Activated T-cell treated with anti-CD3 and anti-CD28 coated beads, Interleukin-2, amount 50 U/mL, for 4 hours (primary cell): ENCODE results near the gene ZNF655. TPM values are rescaled to one million over a fixed set of nuclear protein-coding genes. Genes with fewer than 3 reads are reported as not detected.
"Not testable (repeated sequence)": the region's sequence is repeated elsewhere in the genome, so short reads cannot be mapped to it uniquely, and the experiment has no call there.

Experiments used
- ATAC-seq, 2 donors: fragments of 200-7000 bp; cut with Tn5 transposase; one replicate each; pipeline ENCODE4 v1.10.0; 2021
- DNase-seq: peaks from one replicate; pipeline ENCODE4 v3.0.0-alpha.2; 2020
- H3K27me3 Mint-ChIP-seq: one replicate; pipeline ENCODE4 v1.8.0; 2021; ENCODE audit warnings: low read depth, mixed read lengths
- H3K36me3 Mint-ChIP-seq: one replicate; pipeline ENCODE4 v1.8.0; 2022; ENCODE audit warnings: mixed read lengths; ENCODE audit not compliant: insufficient read depth
- H3K4me1 Mint-ChIP-seq: one replicate; pipeline ENCODE4 v1.8.0; 2021; ENCODE audit warnings: low read depth, mixed read lengths
- H3K4me3 Mint-ChIP-seq: one replicate; pipeline ENCODE4 v1.8.0; 2021; ENCODE audit warnings: mild to moderate bottlenecking, moderate library complexity, mixed read lengths
- H3K9me3 Mint-ChIP-seq: one replicate; pipeline ENCODE4 v1.8.0; 2021; ENCODE audit warnings: mixed read lengths
- total RNA-seq, 3 donors: library from RNA; stranded (reverse); gene quantifications; one replicate each; pipeline ENCODE4 v1.2.1, GENCODE V29; 2021

The ZNF655 gene
- total RNA-seq, 3 donors from 2014 or later, result 52.5 to 61.6 (median 59.2) TPM

DNA sequence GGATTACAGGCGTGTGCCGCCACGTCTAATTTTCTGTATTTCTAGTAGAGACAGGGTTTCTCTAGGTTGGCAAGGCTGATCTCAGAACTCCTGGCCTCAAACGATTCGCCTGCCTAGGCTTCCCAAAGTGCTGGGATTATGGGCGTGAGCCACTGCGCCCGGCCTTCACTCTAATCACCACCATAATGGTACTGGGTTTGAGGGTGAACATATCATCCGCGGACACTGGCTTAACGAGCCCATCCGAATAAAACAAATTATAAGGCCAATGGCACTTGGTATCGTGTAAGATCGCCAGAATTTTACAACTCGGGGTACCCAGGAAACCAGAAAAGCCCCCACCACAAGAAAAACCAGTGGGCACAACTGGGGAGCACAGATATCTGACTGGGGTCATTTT, 7.1 kb upstream of the ZNF655 start:
- peaks cover 15% of the 10 kb centered on the region for H3K36me3 Mint-ChIP-seq
- H3K4me3 Mint-ChIP-seq, result peak overlapping the region; percentile 91
- DNase-seq, result no peak
- H3K4me1 Mint-ChIP-seq, result peaks cover 28% of the 10 kb centered on the region
- peak in 1 of 2 donors; percentile 3 for ATAC-seq
- H3K27me3 Mint-ChIP-seq, result no peaks in the 10 kb centered on the region
- H3K9me3 Mint-ChIP-seq, result peaks cover 7% of the 10 kb centered on the region

DNA sequence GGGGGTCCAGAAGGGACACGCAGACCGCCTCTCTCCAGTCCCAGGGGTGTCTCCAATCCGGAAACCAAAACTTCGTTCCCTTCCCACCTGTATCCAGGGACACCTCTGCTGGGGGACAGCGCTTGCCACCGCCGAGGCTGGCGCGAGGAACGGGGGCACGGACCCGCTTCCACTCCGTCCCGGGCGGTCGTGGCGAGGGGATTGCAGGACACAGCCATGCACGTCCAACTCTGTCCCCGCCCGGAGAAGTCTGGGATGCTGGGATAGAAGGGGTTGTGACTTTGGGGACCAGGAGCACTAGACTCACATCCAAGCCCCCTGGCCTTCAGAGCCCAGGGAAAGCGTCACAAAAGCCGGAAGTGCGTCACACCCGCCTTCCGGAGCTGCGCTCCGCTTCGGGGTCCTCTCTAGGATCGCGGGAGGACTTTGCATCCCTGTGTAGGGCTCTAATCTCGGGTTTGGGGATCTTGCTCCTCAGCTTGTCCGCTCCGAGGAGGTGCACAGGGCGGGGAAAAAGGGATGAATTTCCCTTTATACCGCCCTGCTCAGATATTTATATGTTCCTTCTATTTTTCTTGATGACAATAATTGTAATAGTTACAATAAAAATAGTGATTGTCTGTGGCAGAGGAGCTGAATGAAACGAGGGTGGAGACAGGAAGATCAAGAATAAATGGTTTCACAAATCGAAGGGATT, 6.5 kb upstream of the ZNF655 start, which contains the start of gene FAM200A:
Gene FAM200A, minus strand, starts transcription at position 348 of the 697 bp plus-strand sequence. CDS start 3,707 bp downstream, outside the sequence.
- peaks cover 30% of the 10 kb centered on the region for H3K4me1 Mint-ChIP-seq
- peak within 1 kb of the TSS; percentile 91 for H3K4me3 Mint-ChIP-seq
- no peaks in the 10 kb centered on the region for H3K27me3 Mint-ChIP-seq
- H3K9me3 Mint-ChIP-seq, result peaks cover 7% of the 10 kb centered on the region
- H3K36me3 Mint-ChIP-seq, result peaks cover 15% of the 10 kb centered on the region
- DNase-seq (peak; percentile 79), ATAC-seq (peak; percentile 99 to 100)

GRCh38 chr7:99553039-99553438, 5.4 kb upstream of the ZNF655 start:
- Mint-ChIP-seq H3K4me3 (no peak overlapping the region), H3K36me3 (peaks cover 11% of the 10 kb centered on the region), H3K27me3 (no peaks in the 10 kb centered on the region)

DNA sequence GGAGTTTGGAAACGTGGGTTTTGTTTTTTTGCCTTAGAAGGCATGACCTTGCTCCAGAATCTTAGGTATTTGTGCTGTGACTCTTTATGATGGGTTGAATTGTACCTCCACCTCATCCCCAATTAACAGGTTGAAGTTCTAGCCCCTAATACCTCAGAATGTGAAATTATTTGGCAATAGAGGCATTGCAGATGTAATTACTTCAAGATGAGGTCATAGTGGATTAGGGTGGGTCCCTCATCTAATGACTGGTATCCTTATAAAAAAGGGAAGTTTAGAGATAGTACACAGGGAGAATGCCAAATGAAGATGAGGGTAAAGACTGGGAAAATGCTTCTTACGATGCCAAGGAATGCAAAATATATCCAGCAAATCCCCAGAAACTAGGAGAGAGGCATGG, 3.5 kb upstream of the ZNF655 start:
- Mint-ChIP-seq H3K4me1 (peaks cover 37% of the 10 kb centered on the region), H3K36me3 (peaks cover 7% of the 10 kb centered on the region), H3K4me3 (no peak overlapping the region), H3K27me3 (no peaks in the 10 kb centered on the region), H3K9me3 (no peaks in the 10 kb centered on the region)
- ATAC-seq, result no peak
- DNase-seq, result no peak

More at GRCh38 chr7:99553039-99553438, 5.4 kb upstream of the ZNF655 start:
- ATAC-seq (no peak), DNase-seq (no peak)
- Mint-ChIP-seq H3K4me1 (peaks cover 38% of the 10 kb centered on the region), H3K9me3 (peaks cover 7% of the 10 kb centered on the region)

GRCh38 chr7:99557196-99557607, 1.2 kb upstream of the ZNF655 start:
- H3K4me1 Mint-ChIP-seq, result peaks cover 44% of the 10 kb centered on the region
- DNase-seq (no peak), ATAC-seq (no peak)
- peak overlapping the region; percentile 98 for H3K4me3 Mint-ChIP-seq
- peaks cover 18% of the 10 kb centered on the region for H3K36me3 Mint-ChIP-seq
- no peaks in the 10 kb centered on the region for H3K27me3 Mint-ChIP-seq
- H3K9me3 Mint-ChIP-seq, result no peaks in the 10 kb centered on the region

- H3K9me3 Mint-ChIP-seq, result no peaks in the 10 kb centered on the region
- H3K27me3 Mint-ChIP-seq, result no peaks in the 10 kb centered on the region
- ATAC-seq (peak; percentile 61), DNase-seq (no peak)
- peaks cover 46% of the 10 kb centered on the region for H3K4me1 Mint-ChIP-seq
- peak overlapping the region; percentile 98 for H3K4me3 Mint-ChIP-seq
- H3K36me3 Mint-ChIP-seq, result peaks cover 25% of the 10 kb centered on the region
These were observed 519 bp upstream of the ZNF655 start for GRCh38 chr7:99557940-99558305.

GRCh38 chr7:99559175-99559915, 903 bp downstream of the ZNF655 start:
- peaks cover 56% of the 10 kb centered on the region for H3K4me1 Mint-ChIP-seq
- peak overlapping the region; percentile 98 for H3K4me3 Mint-ChIP-seq
- no peaks in the 10 kb centered on the region for H3K9me3 Mint-ChIP-seq
- peaks cover 35% of the 10 kb centered on the region for H3K36me3 Mint-ChIP-seq
- H3K27me3 Mint-ChIP-seq, result no peaks in the 10 kb centered on the region
- DNase-seq (no peak), ATAC-seq (no peak)

DNA sequence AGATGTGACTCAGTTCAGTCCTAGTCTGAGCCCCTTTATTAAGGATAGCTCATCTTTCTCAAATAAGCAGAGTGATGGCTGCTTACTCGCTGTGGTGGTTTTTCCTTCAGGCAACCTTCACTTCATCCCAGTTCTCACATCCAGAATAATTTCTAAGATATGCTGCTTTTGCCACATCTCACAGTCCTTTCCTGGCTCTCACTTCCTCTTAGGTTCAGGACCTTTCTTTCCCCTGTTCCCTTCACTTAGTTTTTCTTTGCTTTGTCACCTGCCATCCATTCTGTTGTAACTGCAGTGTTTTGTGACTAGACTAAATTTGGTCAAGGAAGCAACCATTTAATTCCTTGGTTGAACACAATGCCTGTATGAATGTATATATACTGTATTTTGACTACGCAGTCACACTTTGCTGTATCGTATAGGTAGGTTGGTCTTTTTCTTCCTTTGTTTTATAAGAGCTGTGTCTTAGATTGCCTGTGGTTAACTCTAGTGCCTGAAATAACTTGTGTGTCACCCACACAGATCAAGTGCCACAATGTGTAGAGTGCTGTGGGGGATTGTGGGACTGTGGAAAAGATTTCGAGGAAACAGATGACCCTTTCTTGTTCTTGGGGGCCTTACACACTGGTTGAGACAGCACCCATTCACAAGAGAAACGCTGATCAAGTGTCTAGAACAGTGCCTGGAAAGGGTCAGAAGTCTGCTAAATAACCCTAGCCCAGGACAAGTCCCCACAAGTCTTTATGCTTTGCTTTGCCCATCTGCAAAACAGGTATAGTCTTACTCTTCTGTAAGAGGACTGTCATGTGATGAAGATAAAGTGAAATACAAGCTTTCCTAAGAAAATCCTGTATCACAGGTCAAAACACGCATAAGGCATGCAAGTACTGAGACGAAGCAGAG, 2.6 kb downstream of the ZNF655 start:
- no peak for DNase-seq
- ATAC-seq, result no peak
- H3K36me3 Mint-ChIP-seq, result peaks cover 37% of the 10 kb centered on the region
- peaks cover 54% of the 10 kb centered on the region for H3K4me1 Mint-ChIP-seq
- H3K4me3 Mint-ChIP-seq, result peak overlapping the region; percentile 98
- H3K9me3 Mint-ChIP-seq, result no peaks in the 10 kb centered on the region
- H3K27me3 Mint-ChIP-seq, result no peaks in the 10 kb centered on the region

DNA sequence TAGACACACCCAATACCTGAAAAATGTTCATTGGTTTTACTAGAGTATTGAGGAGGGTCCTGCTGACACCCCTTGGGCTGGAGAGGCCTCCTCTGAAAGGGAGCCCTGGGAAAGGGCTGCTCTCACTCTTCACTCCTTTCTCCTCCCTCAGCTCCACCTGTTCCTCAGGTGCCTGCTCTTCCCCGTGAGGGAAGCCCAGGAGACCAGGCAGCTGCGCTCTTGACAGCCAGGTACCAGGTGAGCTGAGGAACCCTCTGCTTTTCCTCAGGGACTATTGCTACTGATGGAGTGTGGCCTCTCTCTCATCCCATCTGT, 3.3 kb downstream of the ZNF655 start:
- Mint-ChIP-seq H3K9me3 (no peaks in the 10 kb centered on the region), H3K4me3 (no peak overlapping the region), H3K27me3 (no peaks in the 10 kb centered on the region), H3K36me3 (peaks cover 37% of the 10 kb centered on the region), H3K4me1 (peaks cover 53% of the 10 kb centered on the region)
- DNase-seq (no peak), ATAC-seq (no peak)

GRCh38 chr7:99562114-99562784, 3.8 kb downstream of the ZNF655 start:
- no peak for ATAC-seq
- peaks cover 37% of the 10 kb centered on the region for H3K36me3 Mint-ChIP-seq
- no peaks in the 10 kb centered on the region for H3K27me3 Mint-ChIP-seq

DNA sequence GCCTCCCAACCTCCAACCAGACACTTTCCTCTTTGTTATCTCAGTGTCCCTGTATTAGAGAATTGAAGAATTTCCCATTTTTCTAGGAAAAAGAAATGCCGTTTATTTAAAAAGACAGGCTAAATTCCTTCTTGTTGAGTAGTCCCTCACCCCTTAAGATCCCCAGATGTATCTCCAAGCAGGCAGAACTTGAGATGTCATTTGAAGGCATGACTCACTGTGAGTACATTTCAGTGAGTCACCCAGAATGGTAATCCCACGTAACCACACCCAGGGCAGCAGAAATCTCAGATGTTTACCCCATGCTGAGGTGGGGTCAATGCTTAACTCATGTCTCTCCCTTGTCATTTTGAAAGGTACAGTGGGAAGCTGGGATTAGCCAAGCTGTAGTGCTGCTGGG, 4.4 kb downstream of the ZNF655 start:
- no peak overlapping the region for H3K4me3 Mint-ChIP-seq
- H3K4me1 Mint-ChIP-seq, result peaks cover 45% of the 10 kb centered on the region
- DNase-seq (peak; percentile 15), ATAC-seq (peak; percentile 63 to 68)
- no peaks in the 10 kb centered on the region for H3K27me3 Mint-ChIP-seq
- H3K9me3 Mint-ChIP-seq, result no peaks in the 10 kb centered on the region
- peaks cover 37% of the 10 kb centered on the region for H3K36me3 Mint-ChIP-seq

More at GRCh38 chr7:99562114-99562784, 3.8 kb downstream of the ZNF655 start:
- DNase-seq, result no peak
- H3K9me3 Mint-ChIP-seq, result no peaks in the 10 kb centered on the region
- H3K4me1 Mint-ChIP-seq, result peaks cover 47% of the 10 kb centered on the region
- no peak overlapping the region for H3K4me3 Mint-ChIP-seq

DNA sequence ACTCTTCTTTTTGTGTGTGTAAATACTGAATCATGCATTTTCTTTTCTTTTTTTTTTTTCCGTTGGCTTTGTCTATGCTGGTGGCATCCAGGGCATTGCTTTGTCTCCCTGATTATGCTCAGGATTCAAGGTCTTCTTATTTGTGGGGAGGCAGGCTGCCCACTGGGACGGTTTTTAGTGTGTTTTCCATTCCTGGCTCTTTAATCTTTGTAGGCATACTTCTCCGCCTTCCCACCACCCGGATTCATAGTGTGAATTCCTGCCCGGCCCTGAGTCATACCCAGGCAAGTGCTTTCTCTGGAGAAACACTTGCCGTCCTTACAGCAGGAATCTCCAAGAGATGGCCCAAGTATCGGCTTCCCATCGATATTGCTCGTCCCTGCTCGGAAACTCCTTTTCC, 5.2 kb downstream of the ZNF655 start:
- no peaks in the 10 kb centered on the region for H3K9me3 Mint-ChIP-seq
- no peak overlapping the region for H3K4me3 Mint-ChIP-seq
- H3K36me3 Mint-ChIP-seq, result peaks cover 37% of the 10 kb centered on the region
- ATAC-seq (no peak), DNase-seq (no peak)
- H3K4me1 Mint-ChIP-seq, result peaks cover 42% of the 10 kb centered on the region
- H3K27me3 Mint-ChIP-seq, result no peaks in the 10 kb centered on the region

- H3K36me3 Mint-ChIP-seq, result peaks cover 42% of the 10 kb centered on the region
- H3K4me1 Mint-ChIP-seq, result peaks cover 10% of the 10 kb centered on the region
- not testable (repeated sequence) for DNase-seq, H3K4me3 Mint-ChIP-seq, H3K9me3 Mint-ChIP-seq, ATAC-seq, H3K27me3 Mint-ChIP-seq
These were observed 10.3 kb downstream of the ZNF655 start for GRCh38 chr7:99568770-99569169.

- peaks cover 30% of the 10 kb centered on the region for H3K36me3 Mint-ChIP-seq
These were observed 13.3 kb downstream of the ZNF655 start for GRCh38 chr7:99571768-99572167.

More at GRCh38 chr7:99571768-99572167, 13.3 kb downstream of the ZNF655 start:
- ATAC-seq (no peak), DNase-seq (no peak)
- H3K4me1 Mint-ChIP-seq, result no peaks in the 10 kb centered on the region
- no peaks in the 10 kb centered on the region for H3K9me3 Mint-ChIP-seq
- H3K4me3 Mint-ChIP-seq, result no peak overlapping the region
- no peaks in the 10 kb centered on the region for H3K27me3 Mint-ChIP-seq
